ENCODE measurements around the gene MBOAT1.
"Not testable (repeated sequence)": the region's sequence is repeated elsewhere in the genome, so short reads cannot be mapped to it uniquely, and the experiment has no call there.

Gene MBOAT1

GRCh38 chr6:20202324-20202658 lies 10.0 kb downstream of the MBOAT1 start:
- DNase-seq = no peak

DNA sequence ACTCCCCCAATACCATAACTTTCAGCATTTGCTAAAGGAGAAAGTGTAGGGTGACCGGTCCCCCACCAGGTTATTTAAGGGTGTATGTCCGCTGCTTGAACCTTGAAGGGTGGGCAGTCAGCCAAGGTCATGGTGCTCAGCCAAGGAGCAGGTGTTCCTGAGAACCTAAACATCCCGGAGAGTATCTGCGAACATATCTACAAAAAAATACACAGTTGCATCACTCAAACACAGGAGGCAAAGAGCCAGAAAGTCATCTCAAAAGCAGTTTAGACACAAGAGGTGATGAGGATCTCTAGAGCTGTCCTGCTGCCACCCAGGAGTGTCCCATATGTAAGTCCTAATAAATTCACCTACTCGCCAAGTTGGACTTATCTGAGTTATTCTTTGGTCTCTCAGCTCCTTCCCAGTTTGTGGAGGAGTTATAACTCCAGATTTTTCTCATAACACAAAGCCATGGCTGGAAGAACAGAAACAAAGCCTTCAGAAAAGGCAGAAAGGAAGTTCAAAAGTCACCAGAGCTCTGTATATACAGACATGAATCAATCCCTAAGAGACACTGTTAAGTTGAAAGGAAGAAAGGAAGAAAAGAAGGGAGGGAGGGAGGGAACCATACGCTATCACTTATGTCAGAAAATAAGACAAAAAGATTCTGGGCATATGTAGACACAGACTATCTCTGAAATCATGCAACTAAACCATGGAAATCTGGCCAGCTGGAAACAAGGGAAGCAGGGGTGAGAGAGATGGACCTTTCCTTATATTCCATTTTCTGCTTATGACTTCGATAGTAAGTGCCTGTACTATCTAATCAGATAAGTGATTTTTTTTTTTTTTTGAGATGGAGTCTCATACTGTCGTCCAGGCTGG lies 11.3 kb downstream of the MBOAT1 start:
- no peak for DNase-seq

- DNase-seq = no peak
These were observed 13.5 kb downstream of the MBOAT1 start for GRCh38 chr6:20198775-20199174.

- DNase-seq = no peak
These were observed 14.0 kb downstream of the MBOAT1 start for GRCh38 chr6:20198156-20198774.

DNA sequence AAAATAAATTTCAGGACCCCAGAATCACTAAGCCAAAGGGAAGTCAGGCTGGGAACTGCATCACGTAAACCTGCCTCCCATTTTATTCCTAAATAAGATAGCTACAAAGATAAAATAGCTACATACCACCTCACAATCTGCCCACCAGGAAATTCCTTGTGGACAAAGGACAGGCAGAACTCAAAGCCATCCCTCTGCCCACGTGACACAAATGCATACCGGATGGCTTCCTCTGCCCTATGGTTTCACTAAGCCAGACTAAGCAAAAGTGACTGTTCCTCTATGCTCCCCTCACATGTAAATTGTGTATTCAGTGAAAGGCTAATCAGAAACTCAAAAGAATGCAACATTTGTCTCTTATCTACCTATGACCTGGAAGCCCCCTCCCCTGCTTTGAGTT lies 15.0 kb downstream of the MBOAT1 start:
- DNase-seq = peak; percentile 46

- DNase-seq = no peak
These were observed 19.6 kb downstream of the MBOAT1 start for GRCh38 chr6:20192625-20193024.

DNA sequence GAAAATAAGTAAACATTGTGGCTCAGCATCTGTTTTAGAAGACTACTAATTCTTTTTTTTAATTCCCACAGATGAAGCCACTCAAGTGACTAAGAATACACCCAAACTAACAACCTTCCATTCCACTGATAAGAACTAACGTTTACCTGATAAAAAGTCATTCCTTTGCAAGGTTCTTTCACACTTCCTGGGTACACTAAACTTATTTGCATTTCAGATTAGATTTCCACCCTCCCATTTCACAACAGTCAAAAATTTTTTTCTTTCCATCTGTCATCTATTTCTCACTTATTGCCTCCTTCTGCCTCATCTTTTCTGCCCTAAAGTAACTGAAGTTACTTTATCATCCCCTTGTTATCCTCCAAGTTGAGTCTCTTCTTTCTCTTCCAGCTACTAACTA lies 20.3 kb downstream of the MBOAT1 start:
- no peak for DNase-seq

- peak; percentile 61 for DNase-seq
These were observed 23.6 kb downstream of the MBOAT1 start for GRCh38 chr6:20188630-20189075.

GRCh38 chr6:20186981-20187380 lies 25.3 kb downstream of the MBOAT1 start:
- DNase-seq = peak; percentile 91

GRCh38 chr6:20183706-20184105 lies 28.6 kb downstream of the MBOAT1 start:
- DNase-seq = no peak

- DNase-seq = no peak
These were observed 29.2 kb downstream of the MBOAT1 start for GRCh38 chr6:20182926-20183521.

GRCh38 chr6:20182069-20182468 lies 30.2 kb downstream of the MBOAT1 start:
- DNase-seq = no peak

- DNase-seq = no peak
These were observed 31.3 kb downstream of the MBOAT1 start for GRCh38 chr6:20180935-20181334.

GRCh38 chr6:20179287-20180045 lies 32.8 kb downstream of the MBOAT1 start:
- not testable (repeated sequence) for DNase-seq

GRCh38 chr6:20178327-20178726 lies 33.9 kb downstream of the MBOAT1 start:
- no peak for DNase-seq

- DNase-seq = no peak
These were observed 36.4 kb downstream of the MBOAT1 start for GRCh38 chr6:20175810-20176410.

DNA sequence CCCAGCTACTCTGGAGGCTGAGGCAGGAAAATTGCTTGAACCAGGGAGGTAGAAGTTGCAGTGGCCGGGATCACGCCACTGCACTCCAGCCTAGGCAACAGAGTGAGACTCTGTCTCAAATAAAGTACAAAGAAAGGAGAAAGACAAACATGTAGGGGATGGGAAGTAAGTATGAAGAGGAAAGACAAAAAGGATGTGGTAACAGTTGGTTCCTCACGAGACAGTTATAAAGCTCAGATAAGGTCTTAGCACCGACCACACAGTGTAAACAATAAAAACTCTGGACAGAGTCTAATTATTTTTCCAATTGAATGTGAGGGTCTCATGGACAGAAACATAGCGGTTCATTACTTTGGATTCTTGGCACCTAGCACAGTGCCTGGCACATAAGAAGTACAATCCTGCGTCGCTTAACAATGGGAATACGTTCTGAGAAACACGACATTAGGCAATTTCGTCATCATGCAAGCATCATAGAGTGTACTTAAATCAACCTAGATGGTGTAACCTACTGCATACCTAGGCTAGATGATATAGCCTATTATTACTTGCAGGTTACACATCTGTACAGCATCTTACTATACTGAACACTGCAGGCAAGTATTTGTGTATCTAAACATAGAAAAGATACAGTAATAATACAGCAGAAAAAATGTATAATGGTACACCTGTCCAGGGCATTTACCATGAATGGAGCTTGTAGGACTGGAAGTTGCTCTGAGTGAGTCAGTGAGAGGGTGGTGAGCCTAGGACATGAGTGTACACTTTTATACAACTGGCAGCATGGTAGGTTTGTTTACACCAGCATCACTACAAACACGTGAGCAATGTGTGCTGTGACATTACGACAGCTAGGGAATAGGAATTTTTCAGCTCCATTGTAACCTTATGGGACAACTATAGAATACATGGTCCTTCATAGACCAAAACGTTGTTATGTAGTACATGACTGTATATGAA lies 38.2 kb downstream of the MBOAT1 start:
- DNase-seq = no peak

GRCh38 chr6:20172842-20173456 lies 39.3 kb downstream of the MBOAT1 start:
- no peak for DNase-seq

GRCh38 chr6:20170455-20171148 lies 41.7 kb downstream of the MBOAT1 start:
- no peak for DNase-seq

- DNase-seq = no peak
These were observed 42.5 kb downstream of the MBOAT1 start for GRCh38 chr6:20169786-20170185.
